A673 (cell line): Measurements from ENCODE around the gene KRT81. TPM values are rescaled to one million over a fixed set of nuclear protein-coding genes. Genes with fewer than 3 reads are reported as not detected.
"Not testable (repeated sequence)": the region's sequence is repeated elsewhere in the genome, so short reads cannot be mapped to it uniquely, and the experiment has no call there.

Experiments used
- BruUV-seq: library from RNA; stranded (reverse); fragments of 400-500 nt; replicated peaks from 2 replicates; lab custom pipeline; 2021; lab: Mats Ljungman, UMichigan
- CTCF ChIA-PET: fragments of 300-600 bp; sonication (Branson Sonifier 250); formaldehyde crosslinking; loops from one replicate; lab custom pipeline; 2022; ENCODE audit warnings: antibody characterized with exemption; lab: Charles Lee
- POLR2A ChIA-PET: fragments of 300-600 bp; sonication (Branson Sonifier 250); formaldehyde crosslinking; loops from one replicate; lab custom pipeline; 2022; ENCODE audit warnings: antibody characterized with exemption; ENCODE audit not compliant: low non-redundant PET; lab: Charles Lee
- DNase-seq: peaks from one replicate; pipeline ENCODE4 v3.0.0-alpha.2; 2015; ENCODE audit warnings: low spot score
- H3K27ac ChIP-seq: fragments of 200-600 bp; sonication (generic); 2 replicates; pipeline ENCODE4 v1.5.1; 2016; ENCODE audit warnings: mixed run types, low read depth, mild to moderate bottlenecking, mixed read lengths, antibody characterized with exemption, low read length; ENCODE audit not compliant: poor library complexity, severe bottlenecking
- H3K27me3 ChIP-seq: fragments of 200-600 bp; sonication (generic); replicated peaks from 2 replicates; pipeline ENCODE4 v1.6.1; 2017; ENCODE audit warnings: mixed run types, low read depth, mild to moderate bottlenecking, mixed read lengths, antibody characterized with exemption, low read length; ENCODE audit not compliant: insufficient read depth, poor library complexity
- H3K36me3 ChIP-seq: fragments of 200-600 bp; sonication (generic); 2 replicates; pipeline ENCODE4 v1.6.1; 2016; ENCODE audit warnings: mixed run types, mild to moderate bottlenecking, mixed read lengths, antibody characterized with exemption, low read length; ENCODE audit not compliant: insufficient read depth, poor library complexity, severe bottlenecking
- H3K4me1 ChIP-seq: fragments of 200-600 bp; sonication (generic); 2 replicates; pipeline ENCODE4 v1.6.1; 2017; ENCODE audit warnings: mixed run types, mild to moderate bottlenecking, mixed read lengths, antibody characterized with exemption, low read length; ENCODE audit not compliant: insufficient read depth, poor library complexity, severe bottlenecking
- H3K4me3 ChIP-seq: fragments of 200-600 bp; sonication (generic); 2 replicates; pipeline ENCODE4 v1.5.1; 2016; ENCODE audit warnings: low read depth, mixed run types, mild to moderate bottlenecking, mixed read lengths, low read length; ENCODE audit not compliant: poor library complexity, severe bottlenecking
- H3K9me3 ChIP-seq: fragments of 200-600 bp; sonication (generic); 2 replicates; pipeline ENCODE4 v1.6.1; 2016; ENCODE audit warnings: mixed run types, low read depth, mild to moderate bottlenecking, mixed read lengths, antibody characterized with exemption, low read length; ENCODE audit not compliant: poor library complexity, severe bottlenecking
- EZH2 ChIP-seq: fragments of 200-600 bp; sonication (generic); IDR thresholded peaks from 2 replicates; pipeline ENCODE4 v1.6.1; 2017; ENCODE audit warnings: borderline replicate concordance, low read depth, mild to moderate bottlenecking, mixed read lengths, antibody characterized with exemption, low read length; ENCODE audit not compliant: poor library complexity, severe bottlenecking
- intact Hi-C: fragments of 100-400 bp; cut with micrococcal nuclease; formaldehyde crosslinking; loops from one replicate; pipeline ENCODE4 v1.10.0; 2022; ENCODE audit not compliant: unreplicated experiment
- total RNA-seq: library from RNA; stranded (reverse); gene quantifications from 2 replicates; pipeline ENCODE4 v1.2.3, GENCODE V29; 2021
- TF ChIP-seq, protein P1 (sequence below): fragments of 300-800, 200-600 bp; sonication (generic); conservative IDR thresholded peaks from 2 replicates; pipeline ENCODE4 v1.5.1; 2017; ENCODE audit warnings: low read depth, mild to moderate bottlenecking, antibody characterized with exemption, low read length, moderate library complexity, mixed read lengths

KRT81 gene
- total RNA-seq, 1 experiment from 2014 or later, result 0.30 TPM

DNA sequence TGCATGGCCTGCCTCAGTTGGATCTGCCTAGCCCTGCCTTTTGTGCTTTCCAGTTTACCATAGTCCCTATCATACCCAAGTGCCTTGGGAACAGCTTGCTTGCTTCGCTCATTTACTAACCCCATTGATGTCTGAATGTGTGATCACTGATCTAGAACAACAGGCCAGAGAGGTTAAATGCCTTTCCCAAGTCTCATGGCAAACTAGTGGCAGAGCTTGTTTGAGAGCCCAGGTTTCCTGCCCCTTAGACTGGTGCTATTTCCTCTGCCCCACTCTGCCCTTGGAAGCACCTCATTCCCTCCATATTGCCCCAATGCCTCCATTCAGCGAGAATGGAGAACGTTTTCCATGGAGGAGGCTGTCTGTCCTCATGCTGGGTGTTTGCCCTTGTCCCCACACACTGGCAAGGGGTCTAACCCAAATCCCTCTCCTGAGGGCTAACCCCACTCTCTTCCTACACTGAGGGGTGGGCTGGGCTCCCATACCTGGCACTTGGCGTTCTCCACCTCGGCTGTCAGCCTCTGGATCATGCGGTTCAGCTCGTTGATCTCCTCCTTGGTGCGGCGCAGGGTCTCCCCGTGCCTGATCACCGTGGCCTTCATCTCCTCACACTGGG lies 38.5 kb downstream of the KRT81 start:
- TF ChIP-seq, protein P1, sequence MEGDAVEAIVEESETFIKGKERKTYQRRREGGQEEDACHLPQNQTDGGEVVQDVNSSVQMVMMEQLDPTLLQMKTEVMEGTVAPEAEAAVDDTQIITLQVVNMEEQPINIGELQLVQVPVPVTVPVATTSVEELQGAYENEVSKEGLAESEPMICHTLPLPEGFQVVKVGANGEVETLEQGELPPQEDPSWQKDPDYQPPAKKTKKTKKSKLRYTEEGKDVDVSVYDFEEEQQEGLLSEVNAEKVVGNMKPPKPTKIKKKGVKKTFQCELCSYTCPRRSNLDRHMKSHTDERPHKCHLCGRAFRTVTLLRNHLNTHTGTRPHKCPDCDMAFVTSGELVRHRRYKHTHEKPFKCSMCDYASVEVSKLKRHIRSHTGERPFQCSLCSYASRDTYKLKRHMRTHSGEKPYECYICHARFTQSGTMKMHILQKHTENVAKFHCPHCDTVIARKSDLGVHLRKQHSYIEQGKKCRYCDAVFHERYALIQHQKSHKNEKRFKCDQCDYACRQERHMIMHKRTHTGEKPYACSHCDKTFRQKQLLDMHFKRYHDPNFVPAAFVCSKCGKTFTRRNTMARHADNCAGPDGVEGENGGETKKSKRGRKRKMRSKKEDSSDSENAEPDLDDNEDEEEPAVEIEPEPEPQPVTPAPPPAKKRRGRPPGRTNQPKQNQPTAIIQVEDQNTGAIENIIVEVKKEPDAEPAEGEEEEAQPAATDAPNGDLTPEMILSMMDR, result no peak
- no peak for TF ChIP-seq EZH2
- no peaks in the 10 kb centered on the region for H3K36me3 ChIP-seq
- H3K4me3 ChIP-seq, result no peak overlapping the region
- H3K4me1 ChIP-seq, result no peaks in the 10 kb centered on the region
- no peak overlapping the region for H3K27ac ChIP-seq
- intact Hi-C loops, result no loop called here
- ChIA-PET CTCF (no interaction called here), POLR2A (no interaction called here)
- H3K27me3 ChIP-seq, result peaks cover 9% of the 10 kb centered on the region
- BruUV-seq, result no TSS peak
- H3K9me3 ChIP-seq, result no peaks in the 10 kb centered on the region
- no peak for DNase-seq

GRCh38 chr12:52252175-52252615 lies 39.1 kb downstream of the KRT81 start:
- TF ChIP-seq, protein P1, result 0 out of 2 replicates have a peak, but pooled peaks have one; percentile 21
- DNase-seq, POLR2A ChIA-PET: not testable (repeated sequence)

DNA sequence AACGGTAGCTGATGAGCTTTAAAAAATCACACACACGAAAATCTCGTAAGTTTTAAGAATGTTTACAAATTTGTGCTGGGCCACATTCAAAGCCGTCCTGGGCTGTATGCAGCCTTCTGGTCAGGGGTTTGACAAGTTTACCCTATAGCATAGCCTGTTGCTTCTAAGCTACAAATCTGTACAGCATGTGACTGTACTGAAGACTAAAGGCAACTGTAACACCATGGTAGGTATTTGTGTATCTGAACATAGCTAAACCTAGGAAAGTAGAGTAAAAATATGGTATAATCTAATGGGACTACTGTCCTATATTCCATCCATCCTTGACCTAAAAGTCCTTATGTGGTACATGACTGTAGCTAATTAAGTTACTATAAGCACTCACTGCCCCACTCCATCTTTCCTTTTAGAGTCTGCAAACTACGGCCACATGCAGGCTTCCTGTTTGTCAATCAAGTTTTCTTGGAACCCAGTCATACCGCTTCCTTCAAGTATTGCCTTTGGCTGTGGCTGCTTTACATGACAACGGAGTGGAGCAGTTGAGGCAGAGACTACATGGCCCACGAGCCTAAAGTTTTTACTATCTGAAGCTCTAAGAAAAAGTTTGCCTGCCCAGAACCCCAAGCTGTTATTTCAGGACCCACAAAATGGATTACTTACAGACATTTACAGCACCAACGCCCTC lies 39.8 kb downstream of the KRT81 start:
- H3K4me3 ChIP-seq, result no peak overlapping the region
- no peaks in the 10 kb centered on the region for H3K4me1 ChIP-seq
- CTCF ChIA-PET, result interaction anchor here (0.6 kb wide), 2 partner anchors 24 to 359 kb away, joined by 3 to 4 read pairs; no protein-coding TSS in a partner anchor
- no peaks in the 10 kb centered on the region for H3K27me3 ChIP-seq
- no peaks in the 10 kb centered on the region for H3K9me3 ChIP-seq
- intact Hi-C loops, result no loop called here
- TF ChIP-seq EZH2, result no peak
- TF ChIP-seq, protein P1, result no peak
- no peak for DNase-seq
- no peak overlapping the region for H3K27ac ChIP-seq
- H3K36me3 ChIP-seq, result no peaks in the 10 kb centered on the region
- POLR2A ChIA-PET, result no interaction called here
- no TSS peak for BruUV-seq

More at GRCh38 chr12:52252175-52252615, 39.1 kb downstream of the KRT81 start:
- intact Hi-C loops, H3K27me3 ChIP-seq, H3K36me3 ChIP-seq, BruUV-seq, H3K9me3 ChIP-seq, H3K4me1 ChIP-seq, H3K27ac ChIP-seq, H3K4me3 ChIP-seq: not testable (repeated sequence)
- CTCF ChIA-PET, result interaction anchor here (0.6 kb wide), 1 partner anchor 358 kb away, joined by 4 read pairs; no protein-coding TSS in a partner anchor
